ENCODE measurements around the gene DNASE2.
"Not testable (repeated sequence)": the region's sequence is repeated elsewhere in the genome, so short reads cannot be mapped to it uniquely, and the experiment has no call there.

The DNASE2 gene

GRCh38 chr19:12881172-12881808, at the start of gene DNASE2:
Gene DNASE2 (minus strand): TSS chr19:12881449. CDS start chr19:12881375, 74 bp downstream.
- H3K36me3 ChIP-seq (ENCODE audit: insufficient read depth, low read length): no peaks in the 10 kb centered on the region
- no peak within 1 kb of the TSS for H3K27ac ChIP-seq (ENCODE audit: low read depth, low read length)

GRCh38 chr19:12930002-12930645, 48.9 kb upstream of the DNASE2 start:
- H3K4me1 ChIP-seq (ENCODE audit: control insufficient read depth, insufficient read depth, low read length, unreplicated experiment): peaks cover 3% of the 10 kb centered on the region

More at GRCh38 chr19:12881172-12881808, at the start of gene DNASE2:
- H3K79me2 ChIP-seq (ENCODE audit: control insufficient read depth, insufficient read depth, low read length, unreplicated experiment): no peaks in the 10 kb centered on the region
- H3K4me3 ChIP-seq (ENCODE audit: low read depth, low read length): peak within 1 kb of the TSS; percentile 93
- H3K4me1 ChIP-seq (ENCODE audit: control insufficient read depth, insufficient read depth, low read length, unreplicated experiment): no peaks in the 10 kb centered on the region
- H2AFZ ChIP-seq (ENCODE audit: low read length, unreplicated experiment): peak within 1 kb of the TSS; percentile 53
- peaks cover 18% of the 10 kb centered on the region; the same call in 1 of the 2 replicates for H3K27me3 ChIP-seq (ENCODE audit: insufficient read depth, low read length)

GRCh38 chr19:12924621-12925310, 43.5 kb upstream of the DNASE2 start:
- Histone ChIP-seq H3K79me2 (ENCODE audit: control insufficient read depth, insufficient read depth, low read length, unreplicated experiment) (no peaks in the 10 kb centered on the region), H3K4me3 (ENCODE audit: low read depth, low read length) (no peak overlapping the region), H2AFZ (ENCODE audit: low read length, unreplicated experiment) (no peak overlapping the region), H3K4me1 (ENCODE audit: control insufficient read depth, insufficient read depth, low read length, unreplicated experiment) (no peaks in the 10 kb centered on the region), H3K27me3 (ENCODE audit: insufficient read depth, low read length) (no peaks in the 10 kb centered on the region), H3K36me3 (ENCODE audit: insufficient read depth, low read length) (peaks cover 11% of the 10 kb centered on the region; the same call in 1 of the 2 replicates), H3K27ac (ENCODE audit: low read depth, low read length) (no peak overlapping the region)

More at GRCh38 chr19:12930002-12930645, 48.9 kb upstream of the DNASE2 start:
- no peak overlapping the region for H3K27ac ChIP-seq (ENCODE audit: low read depth, low read length)
- H3K36me3 ChIP-seq (ENCODE audit: insufficient read depth, low read length): peaks cover 11% of the 10 kb centered on the region; the same call in 1 of the 2 replicates
- H3K79me2 ChIP-seq (ENCODE audit: control insufficient read depth, insufficient read depth, low read length, unreplicated experiment): peaks cover 30% of the 10 kb centered on the region
- no peak overlapping the region for H2AFZ ChIP-seq (ENCODE audit: low read length, unreplicated experiment)
- H3K4me3 ChIP-seq (ENCODE audit: low read depth, low read length): no peak overlapping the region
- H3K27me3 ChIP-seq (ENCODE audit: insufficient read depth, low read length): no peaks in the 10 kb centered on the region

GRCh38 chr19:12922959-12923358, 41.7 kb upstream of the DNASE2 start:
- Histone ChIP-seq H3K27me3 (ENCODE audit: insufficient read depth, low read length) (no peaks in the 10 kb centered on the region), H3K27ac (ENCODE audit: low read depth, low read length) (no peak overlapping the region), H3K4me1 (ENCODE audit: control insufficient read depth, insufficient read depth, low read length, unreplicated experiment) (no peaks in the 10 kb centered on the region), H3K36me3 (ENCODE audit: insufficient read depth, low read length) (peaks cover 11% of the 10 kb centered on the region; the same call in 1 of the 2 replicates), H3K4me3 (ENCODE audit: low read depth, low read length) (no peak overlapping the region), H3K79me2 (ENCODE audit: control insufficient read depth, insufficient read depth, low read length, unreplicated experiment) (no peaks in the 10 kb centered on the region), H2AFZ (ENCODE audit: low read length, unreplicated experiment) (no peak overlapping the region)

- Histone ChIP-seq H3K27me3 (ENCODE audit: insufficient read depth, low read length) (no peaks in the 10 kb centered on the region), H2AFZ (ENCODE audit: low read length, unreplicated experiment) (no peak overlapping the region), H3K79me2 (ENCODE audit: control insufficient read depth, insufficient read depth, low read length, unreplicated experiment) (no peaks in the 10 kb centered on the region), H3K36me3 (ENCODE audit: insufficient read depth, low read length) (peaks cover 4% of the 10 kb centered on the region; the same call in 1 of the 2 replicates), H3K4me3 (ENCODE audit: low read depth, low read length) (no peak overlapping the region), H3K27ac (ENCODE audit: low read depth, low read length) (no peak overlapping the region), H3K4me1 (ENCODE audit: control insufficient read depth, insufficient read depth, low read length, unreplicated experiment) (no peaks in the 10 kb centered on the region)
Measured at GRCh38 chr19:12921047-12921446, 39.8 kb upstream of the DNASE2 start.

- H3K4me3 ChIP-seq (ENCODE audit: low read depth, low read length): no peak overlapping the region
- H3K27ac ChIP-seq (ENCODE audit: low read depth, low read length): no peak overlapping the region
- H3K36me3 ChIP-seq (ENCODE audit: insufficient read depth, low read length): no peaks in the 10 kb centered on the region
- H3K4me1 ChIP-seq (ENCODE audit: control insufficient read depth, insufficient read depth, low read length, unreplicated experiment): no peaks in the 10 kb centered on the region
- no peaks in the 10 kb centered on the region for H3K79me2 ChIP-seq (ENCODE audit: control insufficient read depth, insufficient read depth, low read length, unreplicated experiment)
- H2AFZ ChIP-seq (ENCODE audit: low read length, unreplicated experiment): no peak overlapping the region
- no peaks in the 10 kb centered on the region for H3K27me3 ChIP-seq (ENCODE audit: insufficient read depth, low read length)
Measured at GRCh38 chr19:12918253-12918652, 37.0 kb upstream of the DNASE2 start.

GRCh38 chr19:12915860-12916259, 34.6 kb upstream of the DNASE2 start:
- H3K4me1 ChIP-seq (ENCODE audit: control insufficient read depth, insufficient read depth, low read length, unreplicated experiment); H2AFZ ChIP-seq (ENCODE audit: low read length, unreplicated experiment); H3K27me3 ChIP-seq (ENCODE audit: insufficient read depth, low read length); H3K27ac ChIP-seq (ENCODE audit: low read depth, low read length); H3K36me3 ChIP-seq (ENCODE audit: insufficient read depth, low read length); H3K79me2 ChIP-seq (ENCODE audit: control insufficient read depth, insufficient read depth, low read length, unreplicated experiment); H3K4me3 ChIP-seq (ENCODE audit: low read depth, low read length): not testable (repeated sequence)

- no peaks in the 10 kb centered on the region for H3K4me1 ChIP-seq (ENCODE audit: control insufficient read depth, insufficient read depth, low read length, unreplicated experiment)
- no peaks in the 10 kb centered on the region for H3K36me3 ChIP-seq (ENCODE audit: insufficient read depth, low read length)
- H3K79me2 ChIP-seq (ENCODE audit: control insufficient read depth, insufficient read depth, low read length, unreplicated experiment): no peaks in the 10 kb centered on the region
- H2AFZ ChIP-seq (ENCODE audit: low read length, unreplicated experiment): no peak overlapping the region
- H3K27me3 ChIP-seq (ENCODE audit: insufficient read depth, low read length): no peaks in the 10 kb centered on the region
- H3K27ac ChIP-seq (ENCODE audit: low read depth, low read length): no peak overlapping the region
- no peak overlapping the region for H3K4me3 ChIP-seq (ENCODE audit: low read depth, low read length)
Measured at GRCh38 chr19:12913851-12914690, 32.8 kb upstream of the DNASE2 start.

GRCh38 chr19:12913011-12913561, 31.8 kb upstream of the DNASE2 start:
- Histone ChIP-seq H3K4me3 (ENCODE audit: low read depth, low read length) (no peak overlapping the region), H3K4me1 (ENCODE audit: control insufficient read depth, insufficient read depth, low read length, unreplicated experiment) (no peaks in the 10 kb centered on the region), H2AFZ (ENCODE audit: low read length, unreplicated experiment) (no peak overlapping the region), H3K79me2 (ENCODE audit: control insufficient read depth, insufficient read depth, low read length, unreplicated experiment) (no peaks in the 10 kb centered on the region), H3K36me3 (ENCODE audit: insufficient read depth, low read length) (no peaks in the 10 kb centered on the region), H3K27ac (ENCODE audit: low read depth, low read length) (no peak overlapping the region), H3K27me3 (ENCODE audit: insufficient read depth, low read length) (no peaks in the 10 kb centered on the region)

- Histone ChIP-seq H3K4me1 (ENCODE audit: control insufficient read depth, insufficient read depth, low read length, unreplicated experiment) (no peaks in the 10 kb centered on the region), H3K79me2 (ENCODE audit: control insufficient read depth, insufficient read depth, low read length, unreplicated experiment) (no peaks in the 10 kb centered on the region), H3K27ac (ENCODE audit: low read depth, low read length) (no peak overlapping the region), H3K27me3 (ENCODE audit: insufficient read depth, low read length) (no peaks in the 10 kb centered on the region), H3K36me3 (ENCODE audit: insufficient read depth, low read length) (no peaks in the 10 kb centered on the region), H2AFZ (ENCODE audit: low read length, unreplicated experiment) (no peak overlapping the region), H3K4me3 (ENCODE audit: low read depth, low read length) (no peak overlapping the region)
Measured at GRCh38 chr19:12912571-12912970, 31.3 kb upstream of the DNASE2 start.
